ENCODE data around the gene PARPBP.

DNA sequence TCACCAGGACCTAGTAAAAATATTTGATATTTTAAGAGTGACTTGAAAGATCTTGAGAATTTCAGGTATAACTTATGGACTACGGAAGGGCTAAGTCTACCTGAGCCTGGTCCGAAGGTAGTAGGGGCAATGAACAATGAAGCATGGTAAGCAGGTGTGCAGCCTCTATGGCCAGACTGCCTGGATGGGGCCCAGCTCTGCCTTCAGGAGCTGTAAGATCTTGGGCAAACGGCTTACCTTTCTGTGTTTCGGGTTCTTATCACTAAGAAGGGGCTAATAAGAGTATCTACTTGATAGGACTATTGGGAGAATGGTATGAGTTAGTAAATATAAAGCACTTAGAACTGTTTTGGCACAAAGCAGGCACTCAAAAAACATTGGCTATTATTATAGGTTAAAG lies 39.1 kb upstream of the PARPBP start:
- TF ChIP-seq, protein P1, sequence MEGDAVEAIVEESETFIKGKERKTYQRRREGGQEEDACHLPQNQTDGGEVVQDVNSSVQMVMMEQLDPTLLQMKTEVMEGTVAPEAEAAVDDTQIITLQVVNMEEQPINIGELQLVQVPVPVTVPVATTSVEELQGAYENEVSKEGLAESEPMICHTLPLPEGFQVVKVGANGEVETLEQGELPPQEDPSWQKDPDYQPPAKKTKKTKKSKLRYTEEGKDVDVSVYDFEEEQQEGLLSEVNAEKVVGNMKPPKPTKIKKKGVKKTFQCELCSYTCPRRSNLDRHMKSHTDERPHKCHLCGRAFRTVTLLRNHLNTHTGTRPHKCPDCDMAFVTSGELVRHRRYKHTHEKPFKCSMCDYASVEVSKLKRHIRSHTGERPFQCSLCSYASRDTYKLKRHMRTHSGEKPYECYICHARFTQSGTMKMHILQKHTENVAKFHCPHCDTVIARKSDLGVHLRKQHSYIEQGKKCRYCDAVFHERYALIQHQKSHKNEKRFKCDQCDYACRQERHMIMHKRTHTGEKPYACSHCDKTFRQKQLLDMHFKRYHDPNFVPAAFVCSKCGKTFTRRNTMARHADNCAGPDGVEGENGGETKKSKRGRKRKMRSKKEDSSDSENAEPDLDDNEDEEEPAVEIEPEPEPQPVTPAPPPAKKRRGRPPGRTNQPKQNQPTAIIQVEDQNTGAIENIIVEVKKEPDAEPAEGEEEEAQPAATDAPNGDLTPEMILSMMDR (IDR thresholded peaks at IDR 0.05; ENCODE audit: low read length), result no peak
- no peak for TF ChIP-seq EZH2 (IDR thresholded peaks at IDR 0.05; ENCODE audit: borderline replicate concordance, low read length)
